Neutrophil (primary cell): Measurements from ENCODE around the gene CYFIP2.

ENCODE experiments used
- H3K27ac ChIP-seq: fragments of 200-600 bp; sonication (generic); 2 replicates; pipeline ENCODE4 v1.5.1; 2016; ENCODE audit warnings: mild to moderate bottlenecking, moderate library complexity
- H3K27me3 ChIP-seq: fragments of 200-600 bp; sonication (generic); 2 replicates; pipeline ENCODE4 v1.6.0; 2016; ENCODE audit warnings: mild to moderate bottlenecking
- H3K36me3 ChIP-seq: fragments of 200-600 bp; sonication (generic); 2 replicates; pipeline ENCODE4 v1.5.1; 2017
- H3K4me1 ChIP-seq, 2 experiments: fragments of 200-600 bp in 1 of 2; sonication (generic) in 1 of 2; 1 replicate in 1 of 2; 2 replicates in 1 of 2; pipeline versions ENCODE4 v1.5.1 to v1.6.1; 2013 to 2016; ENCODE audit warnings: low read depth in 1 of 2, low read length in 1 of 2, mild to moderate bottlenecking in 1 of 2, moderate library complexity in 1 of 2; ENCODE audit not compliant: control insufficient read depth in 1 of 2, insufficient read depth in 1 of 2
- H3K4me3 ChIP-seq, 2 experiments: fragments of 200-600 bp in 1 of 2; sonication (generic) in 1 of 2; 1 replicate in 1 of 2; 2 replicates in 1 of 2; pipeline ENCODE4 v1.5.1; 2013 to 2016; ENCODE audit warnings: low read depth in 1 of 2, low read length in 1 of 2, mild to moderate bottlenecking in 1 of 2, moderate library complexity in 1 of 2
- H3K9me3 ChIP-seq: fragments of 200-600 bp; sonication (generic); 2 replicates; pipeline ENCODE4 v1.5.1; 2016
- TF ChIP-seq, protein P1 (sequence below): fragments of 200-600 bp; sonication (generic); IDR thresholded peaks from 2 replicates; pipeline ENCODE4 v1.5.1; 2016; ENCODE audit warnings: antibody characterized with exemption

CYFIP2 gene

GRCh38 chr5:157362502-157362901, 96.6 kb downstream of the CYFIP2 start:
- no peaks in the 10 kb centered on the region for H3K9me3 ChIP-seq
- no peaks in the 10 kb centered on the region for H3K27me3 ChIP-seq
- H3K4me1 ChIP-seq, result no peaks in the 10 kb centered on the region
- TF ChIP-seq, protein P1, sequence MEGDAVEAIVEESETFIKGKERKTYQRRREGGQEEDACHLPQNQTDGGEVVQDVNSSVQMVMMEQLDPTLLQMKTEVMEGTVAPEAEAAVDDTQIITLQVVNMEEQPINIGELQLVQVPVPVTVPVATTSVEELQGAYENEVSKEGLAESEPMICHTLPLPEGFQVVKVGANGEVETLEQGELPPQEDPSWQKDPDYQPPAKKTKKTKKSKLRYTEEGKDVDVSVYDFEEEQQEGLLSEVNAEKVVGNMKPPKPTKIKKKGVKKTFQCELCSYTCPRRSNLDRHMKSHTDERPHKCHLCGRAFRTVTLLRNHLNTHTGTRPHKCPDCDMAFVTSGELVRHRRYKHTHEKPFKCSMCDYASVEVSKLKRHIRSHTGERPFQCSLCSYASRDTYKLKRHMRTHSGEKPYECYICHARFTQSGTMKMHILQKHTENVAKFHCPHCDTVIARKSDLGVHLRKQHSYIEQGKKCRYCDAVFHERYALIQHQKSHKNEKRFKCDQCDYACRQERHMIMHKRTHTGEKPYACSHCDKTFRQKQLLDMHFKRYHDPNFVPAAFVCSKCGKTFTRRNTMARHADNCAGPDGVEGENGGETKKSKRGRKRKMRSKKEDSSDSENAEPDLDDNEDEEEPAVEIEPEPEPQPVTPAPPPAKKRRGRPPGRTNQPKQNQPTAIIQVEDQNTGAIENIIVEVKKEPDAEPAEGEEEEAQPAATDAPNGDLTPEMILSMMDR, result no peak
- H3K36me3 ChIP-seq, result peaks cover 97% of the 10 kb centered on the region
- H3K4me3 ChIP-seq, result no peak overlapping the region
- no peak overlapping the region for H3K27ac ChIP-seq

- TF ChIP-seq, protein P1, result no peak
- Histone ChIP-seq H3K36me3 (peaks cover 98% of the 10 kb centered on the region), H3K27me3 (no peaks in the 10 kb centered on the region), H3K4me3 (no peak overlapping the region), H3K9me3 (no peaks in the 10 kb centered on the region), H3K4me1 (no peaks in the 10 kb centered on the region), H3K27ac (no peak overlapping the region)
Observed at GRCh38 chr5:157362982-157363381, 97.1 kb downstream of the CYFIP2 start.

GRCh38 chr5:157365732-157366131, 99.8 kb downstream of the CYFIP2 start:
- Histone ChIP-seq H3K27me3 (no peaks in the 10 kb centered on the region), H3K27ac (no peak overlapping the region), H3K4me3 (no peak overlapping the region), H3K9me3 (no peaks in the 10 kb centered on the region), H3K4me1 (no peaks in the 10 kb centered on the region), H3K36me3 (peaks cover 98% of the 10 kb centered on the region)
- TF ChIP-seq, protein P1, result no peak

DNA sequence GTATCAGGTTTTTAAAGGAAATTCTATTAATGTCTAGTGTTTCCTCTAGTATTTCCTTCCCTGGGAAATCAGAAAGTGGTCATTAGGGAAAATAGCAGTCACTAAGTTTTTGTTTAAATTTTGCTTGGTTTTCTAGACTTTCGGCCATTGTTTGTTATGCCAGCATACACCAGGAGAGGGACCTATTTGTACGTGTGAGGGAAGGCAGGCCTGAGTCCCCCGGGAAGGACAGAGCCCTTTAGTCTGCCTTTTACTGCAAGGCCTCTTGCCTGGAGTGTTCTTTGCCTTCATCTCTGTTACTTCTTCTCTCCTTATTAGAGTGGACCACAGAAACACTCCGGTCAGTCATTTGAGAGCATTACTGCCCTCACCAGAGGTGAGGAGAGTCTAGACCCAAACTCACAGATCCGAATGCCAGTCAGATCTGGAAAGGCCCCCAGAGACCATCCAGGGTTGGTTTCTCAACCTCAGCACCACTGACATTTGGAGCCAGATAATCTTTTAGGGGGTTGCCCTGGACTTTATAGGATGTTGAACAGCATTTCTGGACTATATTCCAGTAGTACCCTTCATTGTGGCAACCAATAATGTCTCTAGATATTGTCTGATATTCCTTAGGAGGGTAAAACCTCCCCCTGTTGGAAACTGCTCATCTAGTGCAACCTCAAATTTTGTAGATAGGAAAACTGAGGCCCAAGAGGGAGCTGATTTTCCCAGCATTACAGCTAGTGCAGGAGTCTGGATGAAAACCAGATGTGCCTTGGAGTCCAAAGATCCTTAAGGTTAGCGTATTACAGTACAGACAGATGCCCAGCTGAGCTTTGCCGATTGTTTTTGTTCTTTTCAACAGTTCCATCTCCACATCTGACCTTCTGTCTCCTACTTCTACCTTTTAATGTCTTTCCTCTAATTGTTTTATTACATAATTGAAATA, 101.1 kb downstream of the CYFIP2 start:
- peak overlapping the region; percentile 29 for H3K27ac ChIP-seq
- no peaks in the 10 kb centered on the region for H3K27me3 ChIP-seq
- no peaks in the 10 kb centered on the region for H3K4me1 ChIP-seq
- H3K4me3 ChIP-seq, result no peak overlapping the region
- peaks cover 98% of the 10 kb centered on the region for H3K36me3 ChIP-seq
- H3K9me3 ChIP-seq, result no peaks in the 10 kb centered on the region
- TF ChIP-seq, protein P1, result no peak

GRCh38 chr5:157369507-157369906, 103.6 kb downstream of the CYFIP2 start:
- Histone ChIP-seq H3K4me3 (no peak overlapping the region), H3K36me3 (peaks cover 98% of the 10 kb centered on the region), H3K27ac (no peak overlapping the region), H3K4me1 (no peaks in the 10 kb centered on the region), H3K9me3 (no peaks in the 10 kb centered on the region), H3K27me3 (no peaks in the 10 kb centered on the region)
- TF ChIP-seq, protein P1, result no peak
